Thyroid gland (tissue), 4 donors: ENCODE results near the gene AQP5.

ENCODE experiments used
- CTCF ChIP-seq, 6 experiments: fragments of 200-600 bp in 3 of 6; fragments of 450-650 bp in 3 of 6; sonication (generic) in 3 of 6; IDR thresholded peaks; one replicate each; pipeline ENCODE4 v1.5.1; 2016 to 2019; ENCODE audit warnings: antibody characterized with exemption in 6 of 6, mild to moderate bottlenecking in 2 of 6, inconsistent platforms in 1 of 6, moderate library complexity in 1 of 6
- POLR2A ChIP-seq, 2 donors: fragments of 450-650 bp; IDR thresholded peaks; one replicate each; pipeline ENCODE4 v1.6.1; 2017; ENCODE audit warnings: antibody characterized with exemption in 2 of 2, mild to moderate bottlenecking in 2 of 2, moderate library complexity in 1 of 2

GRCh38 chr12:49920241-49920914, 41.3 kb upstream of the AQP5 start:
- TF ChIP-seq CTCF (IDR thresholded peaks at IDR 0.05) (no peak), POLR2A (IDR thresholded peaks at IDR 0.05) (no peak)
